Measurements from ENCODE around the gene KLHL29. TPM values are rescaled to one million over a fixed set of nuclear protein-coding genes. Genes with fewer than 3 reads are reported as not detected.

KLHL29 gene
- total RNA-seq, 2 donors from 2014 or later: 1.0 to 2.4 TPM

GRCh38 chr2:23512778-23513177 lies 127.8 kb downstream of the KLHL29 start:
- Mint-ChIP-seq H3K27ac (no peak overlapping the region), H3K4me1 (peaks cover 27% of the 10 kb centered on the region), H3K9me3 (no peaks in the 10 kb centered on the region), H3K36me3 (ENCODE audit: low read depth) (no peaks in the 10 kb centered on the region), H3K4me3 (no peak overlapping the region), H3K27me3 (ENCODE audit: insufficient read depth) (peaks cover 3% of the 10 kb centered on the region)
- Histone ChIP-seq H3K4me1 (ENCODE audit: control insufficient read depth, insufficient read depth, low read length) (peaks cover 14% of the 10 kb centered on the region), H3K36me3 (ENCODE audit: control insufficient read depth, insufficient read depth, low read length) (no peaks in the 10 kb centered on the region), H3K4me3 (ENCODE audit: low read length) (no peak overlapping the region), H3K9ac (ENCODE audit: extremely low read depth, low read length, poor library complexity, severe bottlenecking) (no peak overlapping the region), H3K9me3 (ENCODE audit: control insufficient read depth, low read length) (no peaks in the 10 kb centered on the region), H3K27me3 (ENCODE audit: control insufficient read depth, insufficient read depth, low read length, poor library complexity, severe bottlenecking) (no peaks in the 10 kb centered on the region), H3K27ac (ENCODE audit: low read depth, low read length) (no peak overlapping the region)
- 87% methylated on average over 8 of the region's 8 CpGs; no CpG with 5 or more reads in 1 of the 2 experiments for WGBS, 2 experiments (ENCODE audit: insufficient coverage in 1 of 2, insufficient read length in 1 of 2)
- no peak for DNase-seq
- TF ChIP-seq CTCF (conservative IDR thresholded peaks at IDR 0.05): no peak

- H3K9ac ChIP-seq (ENCODE audit: extremely low read depth, low read length, poor library complexity, severe bottlenecking): no peak overlapping the region
- no peaks in the 10 kb centered on the region for H3K9me3 ChIP-seq (ENCODE audit: control insufficient read depth, low read length)
- Mint-ChIP-seq H3K36me3 (ENCODE audit: low read depth) (no peaks in the 10 kb centered on the region), H3K27me3 (ENCODE audit: insufficient read depth) (peaks cover 3% of the 10 kb centered on the region), H3K9me3 (no peaks in the 10 kb centered on the region), H3K27ac (no peak overlapping the region), H3K4me1 (peaks cover 27% of the 10 kb centered on the region), H3K4me3 (no peak overlapping the region)
- H3K36me3 ChIP-seq (ENCODE audit: control insufficient read depth, insufficient read depth, low read length): no peaks in the 10 kb centered on the region
- no peaks in the 10 kb centered on the region for H3K27me3 ChIP-seq (ENCODE audit: control insufficient read depth, insufficient read depth, low read length, poor library complexity, severe bottlenecking)
- 81 to 82% methylated on average over 9 to 15 of the region's 15 CpGs for WGBS, 2 experiments (ENCODE audit: insufficient coverage in 1 of 2, insufficient read length in 1 of 2)
- no peak for TF ChIP-seq CTCF (conservative IDR thresholded peaks at IDR 0.05)
- no peak overlapping the region for H3K27ac ChIP-seq (ENCODE audit: low read depth, low read length)
- H3K4me1 ChIP-seq (ENCODE audit: control insufficient read depth, insufficient read depth, low read length): peaks cover 10% of the 10 kb centered on the region
- DNase-seq: no peak
- no peak overlapping the region for H3K4me3 ChIP-seq (ENCODE audit: low read length)
These were observed 128.4 kb downstream of the KLHL29 start for GRCh38 chr2:23513245-23513871.

GRCh38 chr2:23513872-23514793 lies 129.2 kb downstream of the KLHL29 start:
- H3K4me1 Mint-ChIP-seq: peaks cover 27% of the 10 kb centered on the region
- peaks cover 10% of the 10 kb centered on the region for H3K4me1 ChIP-seq (ENCODE audit: control insufficient read depth, insufficient read depth, low read length)
- no peak overlapping the region for H3K9ac ChIP-seq (ENCODE audit: extremely low read depth, low read length, poor library complexity, severe bottlenecking)
- H3K9me3 ChIP-seq (ENCODE audit: control insufficient read depth, low read length): no peaks in the 10 kb centered on the region
- H3K4me3 ChIP-seq (ENCODE audit: low read length): no peak overlapping the region
- no peaks in the 10 kb centered on the region for H3K9me3 Mint-ChIP-seq
- no peak overlapping the region for H3K27ac Mint-ChIP-seq
- H3K27me3 ChIP-seq (ENCODE audit: control insufficient read depth, insufficient read depth, low read length, poor library complexity, severe bottlenecking): no peaks in the 10 kb centered on the region
- H3K27me3 Mint-ChIP-seq (ENCODE audit: insufficient read depth): peaks cover 3% of the 10 kb centered on the region
- H3K36me3 ChIP-seq (ENCODE audit: control insufficient read depth, insufficient read depth, low read length): no peaks in the 10 kb centered on the region
- H3K27ac ChIP-seq (ENCODE audit: low read depth, low read length): no peak overlapping the region
- no peaks in the 10 kb centered on the region for H3K36me3 Mint-ChIP-seq (ENCODE audit: low read depth)
- 91 to 97% methylated on average over 8 to 10 of the region's 10 CpGs for WGBS, 2 experiments (ENCODE audit: insufficient coverage in 1 of 2, insufficient read length in 1 of 2)
- TF ChIP-seq CTCF (conservative IDR thresholded peaks at IDR 0.05): no peak
- H3K4me3 Mint-ChIP-seq: no peak overlapping the region
- DNase-seq: no peak

All from endodermal cell (in vitro differentiated cells).